ENCODE results near the gene SPOCK1. TPM values are rescaled to one million over a fixed set of nuclear protein-coding genes. Genes with fewer than 3 reads are reported as not detected.

The SPOCK1 gene
- total and polyA plus RNA-seq, 10 donors: 0.50 to 17.0 (median 6.6) TPM

DNA sequence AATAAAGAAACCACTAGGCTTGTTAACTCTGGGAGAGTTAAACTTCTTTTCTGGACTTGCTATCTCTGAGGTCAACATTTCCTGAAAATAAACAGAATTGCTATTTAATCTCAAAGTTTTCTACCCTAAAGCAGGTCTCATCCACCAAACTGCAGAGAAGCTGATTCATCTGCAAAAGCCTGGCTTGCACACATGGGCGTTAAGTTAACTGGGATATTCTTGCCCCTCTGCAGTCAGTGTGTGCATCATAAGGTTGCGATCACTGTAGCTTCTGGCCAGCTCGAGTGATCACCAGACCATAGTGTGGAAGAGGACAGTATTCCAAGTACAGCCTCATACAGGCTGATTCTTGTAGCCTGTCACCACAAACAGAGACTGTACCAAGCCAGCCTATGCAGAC, 99.2 kb downstream of the SPOCK1 start:
- DNase-seq: no peak
- 76 to 88% (median 82%) methylated on average over 3 of the region's 3 CpGs for WGBS, 5 donors
- Histone ChIP-seq H3K4me1 (no peaks in the 10 kb centered on the region), H3K36me3 (no peaks in the 10 kb centered on the region), H3K9me3 (no peaks in the 10 kb centered on the region), H3K27me3 (replicated peaks in 1 of 7) (no peaks in the 10 kb centered on the region), H3K27ac (no peak overlapping the region), H3K4me3 (no peak overlapping the region)
- intact Hi-C loops (cut with DNase I; ENCODE audit: low total_unique reads): no loop called here
- TF ChIP-seq POLR2A (IDR thresholded peaks at IDR 0.05) (no peak), POLR2AphosphoS5 (IDR thresholded peaks at IDR 0.05) (no peak)
- TF ChIP-seq, protein P1, sequence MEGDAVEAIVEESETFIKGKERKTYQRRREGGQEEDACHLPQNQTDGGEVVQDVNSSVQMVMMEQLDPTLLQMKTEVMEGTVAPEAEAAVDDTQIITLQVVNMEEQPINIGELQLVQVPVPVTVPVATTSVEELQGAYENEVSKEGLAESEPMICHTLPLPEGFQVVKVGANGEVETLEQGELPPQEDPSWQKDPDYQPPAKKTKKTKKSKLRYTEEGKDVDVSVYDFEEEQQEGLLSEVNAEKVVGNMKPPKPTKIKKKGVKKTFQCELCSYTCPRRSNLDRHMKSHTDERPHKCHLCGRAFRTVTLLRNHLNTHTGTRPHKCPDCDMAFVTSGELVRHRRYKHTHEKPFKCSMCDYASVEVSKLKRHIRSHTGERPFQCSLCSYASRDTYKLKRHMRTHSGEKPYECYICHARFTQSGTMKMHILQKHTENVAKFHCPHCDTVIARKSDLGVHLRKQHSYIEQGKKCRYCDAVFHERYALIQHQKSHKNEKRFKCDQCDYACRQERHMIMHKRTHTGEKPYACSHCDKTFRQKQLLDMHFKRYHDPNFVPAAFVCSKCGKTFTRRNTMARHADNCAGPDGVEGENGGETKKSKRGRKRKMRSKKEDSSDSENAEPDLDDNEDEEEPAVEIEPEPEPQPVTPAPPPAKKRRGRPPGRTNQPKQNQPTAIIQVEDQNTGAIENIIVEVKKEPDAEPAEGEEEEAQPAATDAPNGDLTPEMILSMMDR (IDR thresholded peaks at IDR 0.05 in 8 of 11, conservative IDR thresholded peaks at IDR 0.05 in 3 of 11): no peak

DNA sequence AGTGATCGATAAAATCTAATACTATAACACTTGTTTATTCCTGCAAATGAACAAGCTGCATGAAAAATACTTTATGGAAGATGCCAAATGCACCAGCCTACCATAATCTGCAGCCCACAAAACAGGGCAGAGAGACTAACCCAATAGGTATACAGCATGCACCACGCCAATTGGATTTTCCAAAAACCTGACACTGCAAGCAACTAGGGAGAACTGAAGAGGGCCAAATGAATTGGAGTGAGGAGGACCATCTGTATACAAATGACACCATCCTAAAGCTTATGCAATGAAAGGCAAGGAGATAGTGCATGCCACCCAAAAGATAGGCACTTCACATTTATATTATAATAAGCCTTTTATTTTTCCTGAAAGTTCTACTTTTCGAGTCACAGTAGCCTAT, 100.4 kb downstream of the SPOCK1 start:
- intact Hi-C loops (cut with DNase I; ENCODE audit: low total_unique reads): no loop called here
- H3K27ac ChIP-seq: no peak overlapping the region
- H3K36me3 ChIP-seq: no peaks in the 10 kb centered on the region
- no peak overlapping the region for H3K4me3 ChIP-seq
- TF ChIP-seq, protein P1 (IDR thresholded peaks at IDR 0.05 in 8 of 11, conservative IDR thresholded peaks at IDR 0.05 in 3 of 11): no peak
- TF ChIP-seq POLR2AphosphoS5 (IDR thresholded peaks at IDR 0.05) (no peak), POLR2A (IDR thresholded peaks at IDR 0.05) (no peak)
- no peaks in the 10 kb centered on the region for H3K4me1 ChIP-seq
- H3K9me3 ChIP-seq: no peaks in the 10 kb centered on the region
- no peaks in the 10 kb centered on the region for H3K27me3 ChIP-seq (replicated peaks in 1 of 7)
- no peak for DNase-seq
- WGBS, 5 donors: 67 to 84% (median 84%) methylated on average over 3 of the region's 3 CpGs

DNA sequence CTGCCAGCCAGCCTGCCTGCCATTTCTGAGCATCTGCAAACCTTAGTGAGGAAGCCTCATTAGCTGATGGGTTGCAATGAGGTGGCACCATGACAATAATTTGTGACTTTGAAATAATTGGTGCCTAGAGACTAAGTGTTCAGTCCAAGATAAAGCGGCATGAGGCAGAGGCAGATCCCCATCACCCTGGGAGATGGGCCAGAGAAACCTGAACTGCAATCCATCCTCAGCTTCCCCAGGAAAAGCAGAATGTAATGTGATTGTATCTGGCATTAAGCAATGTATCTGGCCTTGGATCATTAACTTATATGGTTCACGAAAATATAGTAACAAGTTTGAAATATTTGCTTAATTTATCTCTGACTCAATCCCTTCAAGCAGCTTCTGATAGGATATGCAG, 101.0 kb downstream of the SPOCK1 start:
- no peaks in the 10 kb centered on the region for H3K9me3 ChIP-seq
- 60 to 80% (median 68%) methylated on average over 2 of the region's 2 CpGs for WGBS, 5 donors
- TF ChIP-seq, protein P1 (IDR thresholded peaks at IDR 0.05 in 8 of 11, conservative IDR thresholded peaks at IDR 0.05 in 3 of 11): no peak
- TF ChIP-seq POLR2A (IDR thresholded peaks at IDR 0.05) (no peak), POLR2AphosphoS5 (IDR thresholded peaks at IDR 0.05) (no peak)
- DNase-seq: no peak
- no peaks in the 10 kb centered on the region for H3K36me3 ChIP-seq
- H3K27ac ChIP-seq: no peak overlapping the region
- no peak overlapping the region for H3K4me3 ChIP-seq
- intact Hi-C loops (cut with DNase I; ENCODE audit: low total_unique reads): no loop called here
- no peaks in the 10 kb centered on the region for H3K4me1 ChIP-seq
- H3K27me3 ChIP-seq (replicated peaks in 1 of 7): no peaks in the 10 kb centered on the region

DNA sequence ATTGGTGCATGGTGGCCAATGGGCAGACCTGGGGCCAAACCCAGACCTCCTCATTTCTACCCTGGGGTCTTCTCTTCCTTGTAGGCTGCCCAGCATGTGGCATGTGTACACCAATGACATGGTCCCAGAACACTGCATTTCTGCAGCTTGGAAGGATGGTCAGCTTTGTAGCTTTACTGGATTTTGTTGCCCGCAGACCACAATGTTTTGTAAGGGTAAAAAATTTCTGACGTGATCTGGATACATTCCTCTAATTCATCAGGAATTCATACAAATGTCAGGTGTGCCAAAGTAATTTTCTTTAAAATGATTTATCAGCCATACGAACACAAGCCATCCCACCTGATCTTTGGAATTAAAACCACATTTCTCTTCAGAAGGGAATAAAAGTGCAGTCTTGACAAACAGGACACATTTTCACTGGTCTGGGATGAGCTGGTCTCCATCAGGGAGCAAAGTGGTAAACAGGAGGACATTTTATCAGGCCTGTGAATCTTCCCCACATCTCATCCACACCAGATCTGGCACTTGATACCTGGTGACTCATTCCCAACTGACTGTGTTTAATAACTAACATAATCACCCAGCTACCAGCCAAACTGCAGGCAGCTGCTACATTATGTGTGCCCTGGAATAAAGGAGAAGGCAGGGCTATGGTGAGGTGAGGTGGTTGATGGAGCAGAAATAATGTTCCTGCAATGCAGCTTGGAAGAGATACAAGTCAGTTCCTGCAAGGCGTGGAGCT, 103.9 kb downstream of the SPOCK1 start:
- Histone ChIP-seq H3K36me3 (no peaks in the 10 kb centered on the region), H3K27ac (no peak overlapping the region), H3K9me3 (peaks cover 0 to 5% (median 0%) of the 10 kb centered on the region in 8 donors), H3K4me1 (no peaks in the 10 kb centered on the region), H3K4me3 (no peak overlapping the region), H3K27me3 (replicated peaks in 1 of 7) (no peaks in the 10 kb centered on the region)
- WGBS, 5 donors: 84 to 93% (median 89%) methylated on average over 4 of the region's 4 CpGs
- no peak for DNase-seq
- intact Hi-C loops (cut with DNase I; ENCODE audit: low total_unique reads): no loop called here
- TF ChIP-seq POLR2A (IDR thresholded peaks at IDR 0.05) (no peak), POLR2AphosphoS5 (IDR thresholded peaks at IDR 0.05) (no peak)
- TF ChIP-seq, protein P1 (IDR thresholded peaks at IDR 0.05 in 8 of 11, conservative IDR thresholded peaks at IDR 0.05 in 3 of 11): no peak
